HCEC 1CT (cell line): Measurements from ENCODE around the gene ABHD17A.

Experiments
- DNase-seq: peaks from one replicate; pipeline ENCODE4 v3.0.0-alpha.2; 2017

ABHD17A gene

DNA sequence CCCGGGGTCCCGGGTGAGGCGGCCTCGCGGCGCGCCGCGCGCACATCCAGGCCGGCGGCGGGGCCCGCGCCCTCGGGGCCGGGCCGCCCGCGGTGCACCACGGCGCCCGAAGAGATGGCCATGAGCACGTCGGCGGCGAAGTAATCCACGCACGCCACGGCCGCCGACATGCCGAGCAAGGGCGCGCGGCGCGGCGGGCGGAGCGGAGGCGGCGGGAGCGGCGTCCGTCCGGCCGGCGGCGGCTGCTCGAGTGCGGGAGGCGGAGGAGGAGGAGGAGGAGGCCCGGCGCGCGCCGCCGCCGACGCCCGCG, 22.0 kb downstream of the ABHD17A start, which contains the start of gene KLF16:
Gene KLF16, minus strand, starts transcription at position 252 of the 310 bp plus-strand sequence. Its CDS starts 82 bp downstream, at position 170.
- no peak for DNase-seq

DNA sequence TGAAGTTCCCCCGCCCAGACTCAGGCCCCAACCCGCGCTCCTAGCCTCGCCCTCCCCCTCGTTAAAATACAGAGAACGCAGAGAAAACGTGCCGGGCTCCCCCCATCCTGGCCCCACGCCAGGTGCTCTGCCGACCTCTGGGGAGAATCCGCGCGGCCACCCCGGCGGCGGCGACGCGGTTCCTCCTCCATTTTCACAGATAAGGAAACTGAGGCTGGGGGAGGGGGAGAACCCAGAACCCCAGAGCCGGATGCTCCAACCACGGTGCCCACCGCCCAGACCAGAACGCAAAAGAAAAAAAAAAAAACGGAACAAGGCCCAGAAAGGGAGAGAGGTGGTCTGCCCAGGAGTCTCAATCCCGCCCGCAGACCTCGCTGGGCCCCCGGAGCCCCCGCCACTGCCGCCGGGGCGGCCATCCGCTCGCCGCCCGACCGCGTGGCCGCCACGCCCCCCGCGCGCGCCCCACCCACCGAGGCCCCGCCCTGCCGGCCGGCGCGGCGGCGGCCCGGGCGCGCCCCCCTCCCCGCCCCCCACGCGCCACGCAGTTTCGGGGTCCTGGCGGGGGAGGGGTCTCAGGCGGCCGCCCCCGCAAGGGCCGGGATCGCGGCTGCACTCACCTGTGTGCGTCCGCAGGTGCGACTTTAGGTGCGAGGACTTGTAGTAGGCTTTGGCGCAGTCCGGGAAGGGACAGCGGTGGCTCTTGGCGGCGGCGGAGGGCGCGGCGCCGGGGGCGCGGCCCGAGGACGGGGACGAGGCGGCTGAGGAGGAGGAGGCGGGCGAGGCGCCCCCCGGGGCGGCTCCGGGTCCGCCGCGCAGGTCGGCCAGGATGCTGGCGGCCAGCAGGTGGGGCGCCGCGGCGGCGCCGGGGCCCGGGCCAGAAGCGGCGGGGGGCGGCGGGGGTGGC, 22.6 kb downstream of the ABHD17A start:
- no peak for DNase-seq

DNA sequence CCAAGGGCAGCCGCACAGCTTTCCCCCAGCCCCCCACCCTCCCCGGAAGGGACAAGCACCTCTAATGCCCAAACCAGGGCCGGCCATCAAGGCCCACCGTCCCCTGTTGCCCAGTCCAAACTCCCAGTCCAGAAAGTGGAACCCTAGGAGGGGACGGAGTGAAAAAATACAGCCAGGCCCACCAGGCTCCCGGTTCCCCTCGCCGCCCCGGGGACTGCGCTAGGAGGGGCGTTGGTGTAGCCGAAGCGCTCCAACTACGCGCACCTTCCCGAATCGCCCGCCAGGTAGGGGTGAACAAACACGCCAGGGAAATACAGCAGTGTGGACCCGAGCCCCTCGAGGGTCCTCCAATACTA, 23.2 kb downstream of the ABHD17A start:
- DNase-seq = no peak

DNA sequence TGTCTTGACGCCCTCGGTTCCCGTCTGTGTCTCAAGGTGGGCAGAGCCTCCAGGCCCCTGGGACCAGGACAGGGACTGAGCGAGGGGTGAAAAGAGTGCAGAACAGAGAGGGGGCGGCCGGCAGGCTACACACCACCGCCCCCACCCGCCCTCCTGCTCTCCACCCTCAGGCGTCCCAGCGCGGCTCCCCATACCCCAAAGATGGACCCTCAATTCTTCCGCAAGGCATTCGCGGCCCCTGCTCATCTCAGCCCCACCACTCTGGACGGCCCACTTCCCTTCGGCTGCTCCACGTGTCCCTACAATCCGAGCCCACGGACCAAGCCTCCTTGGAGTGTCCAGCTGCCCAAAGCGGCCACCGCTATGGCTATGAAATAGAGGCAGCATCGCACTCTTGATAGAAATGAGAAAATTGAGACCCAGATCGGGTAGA, 23.7 kb downstream of the ABHD17A start:
- DNase-seq = no peak

DNA sequence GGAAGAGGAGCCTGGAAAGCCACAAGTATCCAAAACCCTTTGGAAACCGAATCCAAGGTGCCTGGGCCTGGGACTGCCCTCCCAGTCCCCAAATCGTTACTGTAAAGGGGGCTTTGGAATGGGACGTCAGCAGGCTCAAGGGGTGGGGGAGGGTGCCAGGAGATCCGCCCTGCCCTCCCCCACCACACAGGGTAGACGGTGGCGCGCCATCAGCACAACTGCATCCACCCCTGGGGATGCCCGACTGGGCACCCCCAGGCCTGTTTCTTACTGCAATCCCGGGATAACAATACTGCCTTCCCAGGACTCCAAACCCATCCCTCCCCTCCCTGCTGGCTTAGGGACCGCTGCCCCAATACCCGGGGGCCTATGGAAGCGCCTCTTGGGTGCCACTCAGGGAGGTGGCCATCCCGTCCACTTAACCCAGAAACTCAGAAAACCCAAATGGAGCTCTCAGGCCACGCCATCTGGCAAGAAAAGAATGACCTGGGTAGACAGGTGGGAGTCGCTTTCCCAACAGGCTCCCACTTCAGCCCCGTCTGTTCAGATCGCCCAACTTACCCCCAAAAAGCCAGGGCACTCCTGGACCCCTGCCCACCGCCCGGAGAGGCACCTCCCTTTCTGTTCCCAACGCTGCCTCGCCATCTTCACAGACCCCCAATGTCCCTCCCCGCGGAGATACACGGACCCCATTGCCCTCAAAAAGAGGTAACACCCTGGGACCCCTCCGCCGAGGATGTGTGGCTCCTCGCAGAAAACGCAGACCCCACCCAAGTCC, 24.3 kb downstream of the ABHD17A start:
- DNase-seq = no peak

DNA sequence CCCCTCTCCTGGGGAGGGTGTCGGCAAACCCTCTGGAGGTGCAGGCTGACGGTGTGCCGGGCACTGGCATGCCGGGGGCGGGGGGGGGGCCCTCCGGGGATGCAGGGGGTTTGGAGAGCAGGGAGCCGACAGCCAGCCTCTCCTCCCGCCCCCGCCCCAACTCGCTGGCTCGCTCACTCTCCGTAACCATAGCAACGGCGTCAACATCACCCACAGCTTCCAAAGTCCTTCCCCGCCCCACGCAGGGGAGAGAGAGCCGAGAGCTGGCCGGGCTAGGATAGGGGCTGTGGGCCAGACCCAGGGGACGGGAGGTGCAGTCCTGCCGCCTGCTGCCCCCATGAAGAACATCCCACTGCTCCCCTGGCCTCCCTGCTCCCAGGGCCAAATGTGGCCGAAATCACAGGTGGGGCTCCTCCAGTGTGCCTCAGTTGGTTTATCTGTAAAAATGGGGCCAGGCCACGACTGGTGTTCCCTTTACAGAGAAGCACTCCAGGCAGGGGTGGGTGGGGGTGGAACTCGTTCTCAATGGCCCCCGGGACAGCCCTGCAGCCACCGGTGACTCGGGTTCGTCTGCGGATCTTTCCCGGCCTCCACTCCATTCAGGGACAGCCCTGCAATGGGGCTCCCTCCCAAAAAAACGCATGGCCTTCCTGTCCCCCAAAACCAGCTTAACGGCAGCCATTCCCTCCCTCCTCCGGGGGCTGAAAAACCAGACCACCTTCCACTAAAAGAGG, 25.1 kb downstream of the ABHD17A start:
- peak; percentile 50 for DNase-seq

DNA sequence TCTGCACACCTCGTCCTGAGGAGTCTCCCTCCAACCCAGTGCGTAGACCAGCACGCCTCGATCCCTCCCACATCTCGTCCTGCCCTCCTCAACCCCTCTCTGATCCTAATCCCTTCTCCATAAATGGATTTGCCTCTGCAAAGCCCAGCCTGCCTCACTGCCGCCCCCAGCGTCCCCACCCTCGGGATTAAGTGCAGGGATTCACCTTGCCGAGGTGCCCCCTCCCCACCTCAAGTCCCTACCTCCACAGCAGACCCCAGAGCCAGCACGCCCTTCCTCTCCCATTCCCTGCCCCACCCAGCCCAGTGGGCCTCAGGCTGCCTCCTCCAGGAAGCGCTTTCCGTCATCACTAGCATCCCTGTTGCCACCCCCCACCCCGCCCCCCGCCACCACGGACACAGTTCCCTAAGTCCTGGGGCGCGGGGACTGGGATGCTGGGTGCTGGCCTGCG, 25.9 kb downstream of the ABHD17A start:
- DNase-seq = no peak

DNA sequence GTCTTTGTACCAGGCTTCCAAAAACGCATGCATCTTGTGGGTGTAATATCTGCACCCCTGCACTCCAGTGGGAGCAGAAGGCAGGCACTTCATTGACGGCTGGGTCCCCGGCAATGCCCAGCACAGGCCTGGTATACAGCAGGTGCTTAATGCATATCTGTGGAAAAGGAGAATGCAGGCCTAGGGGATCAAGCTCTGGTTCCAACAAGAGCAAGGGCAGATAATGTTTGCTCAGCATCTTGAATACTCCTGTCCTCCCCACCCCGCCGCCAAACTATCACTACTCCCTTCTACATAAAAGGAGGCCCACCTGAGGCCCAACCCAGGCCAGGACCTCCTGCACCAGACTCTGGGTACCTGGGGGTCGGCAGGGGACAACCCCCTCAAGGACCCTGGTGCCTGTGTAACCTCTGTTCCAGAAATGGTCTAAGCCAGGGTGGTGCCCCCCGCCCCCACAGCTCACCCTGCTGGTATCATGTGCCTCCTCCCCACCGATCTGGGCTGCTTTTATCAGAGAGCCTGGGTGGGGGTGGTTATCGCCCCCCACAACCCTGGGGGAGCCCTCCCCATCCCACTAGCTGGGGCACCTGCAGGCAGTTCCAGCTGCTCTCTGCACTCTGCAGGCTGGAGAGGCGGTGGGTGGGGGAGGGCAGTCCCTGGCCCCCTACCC, 26.7 kb downstream of the ABHD17A start:
- no peak for DNase-seq

DNA sequence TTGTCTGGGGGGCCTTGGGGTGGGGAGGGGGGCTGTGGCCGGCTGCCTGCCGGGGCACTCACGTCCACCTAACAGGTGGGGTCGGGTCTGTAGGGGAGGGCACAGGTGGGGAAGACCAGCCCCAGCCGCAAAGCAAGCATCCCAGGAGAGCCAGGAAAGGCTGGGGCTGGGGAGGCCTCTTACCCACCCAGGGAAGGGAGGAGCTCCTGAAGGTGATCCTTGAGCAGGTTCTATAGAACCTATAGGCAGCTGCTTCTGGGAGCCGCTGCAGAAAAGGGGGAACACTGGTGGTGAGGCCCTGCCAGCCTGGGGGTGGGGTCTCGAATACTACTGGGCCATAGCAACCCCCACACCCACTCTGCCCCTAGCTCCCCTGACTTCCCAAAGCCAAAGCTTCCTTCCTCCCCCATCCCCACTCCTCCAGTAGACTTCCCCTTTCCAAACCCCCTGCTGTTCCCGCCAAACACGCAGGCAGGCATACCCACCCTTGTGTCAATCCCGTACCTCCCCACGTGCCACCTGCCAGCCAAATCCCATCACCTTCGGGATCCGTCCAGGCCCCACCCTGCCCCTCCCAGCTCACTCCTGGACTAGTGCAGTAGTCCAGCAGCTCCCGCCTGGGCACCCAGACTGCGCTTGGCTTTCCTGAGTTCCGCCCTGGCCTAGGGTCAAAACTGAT, 27.5 kb downstream of the ABHD17A start:
- DNase-seq = no peak

DNA sequence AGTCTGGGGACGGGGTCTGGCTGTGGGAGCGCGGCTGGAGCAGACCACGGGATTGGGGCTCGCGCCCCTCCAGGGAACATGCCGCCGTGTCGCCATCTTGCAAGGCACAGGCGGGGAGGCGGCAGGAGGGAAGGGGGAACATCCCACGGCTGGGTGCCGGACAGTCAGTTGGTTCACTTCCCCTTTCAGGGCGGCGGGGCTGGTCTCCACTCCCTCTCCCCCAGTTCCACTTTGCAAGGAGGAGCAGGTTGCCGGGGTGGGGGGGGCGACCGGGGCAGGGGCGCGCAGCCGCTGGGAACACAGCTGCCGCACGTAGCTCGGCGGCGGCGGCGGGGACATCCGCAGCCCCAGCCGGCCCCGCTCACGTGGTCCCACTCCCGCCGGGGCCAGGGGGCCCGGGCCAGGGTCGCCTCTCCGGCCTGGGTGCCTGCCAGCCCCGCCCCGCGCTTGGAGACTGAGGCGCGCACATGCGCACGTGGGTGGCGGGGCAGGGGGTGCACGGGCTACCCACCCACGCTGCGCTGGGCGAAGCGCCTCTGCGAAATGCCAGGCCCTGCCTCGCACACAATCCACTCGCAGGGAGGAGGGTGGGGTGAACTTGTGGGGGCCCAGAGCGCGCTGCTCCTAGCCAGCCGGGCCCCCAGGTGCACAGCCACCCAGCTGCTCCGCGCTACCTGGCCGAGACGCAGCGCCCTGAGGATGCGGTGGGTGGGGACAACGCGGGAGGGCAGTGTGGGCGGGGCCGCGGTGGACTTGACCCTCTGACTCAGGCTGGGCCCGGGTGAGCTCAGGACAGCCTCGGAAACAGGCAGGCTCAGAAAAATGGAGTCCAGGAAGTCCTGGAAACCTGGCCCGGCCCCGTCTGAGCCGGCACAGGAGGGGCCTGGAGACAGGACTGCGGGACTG, 28.3 kb downstream of the ABHD17A start:
- peak; percentile 83 for DNase-seq

DNA sequence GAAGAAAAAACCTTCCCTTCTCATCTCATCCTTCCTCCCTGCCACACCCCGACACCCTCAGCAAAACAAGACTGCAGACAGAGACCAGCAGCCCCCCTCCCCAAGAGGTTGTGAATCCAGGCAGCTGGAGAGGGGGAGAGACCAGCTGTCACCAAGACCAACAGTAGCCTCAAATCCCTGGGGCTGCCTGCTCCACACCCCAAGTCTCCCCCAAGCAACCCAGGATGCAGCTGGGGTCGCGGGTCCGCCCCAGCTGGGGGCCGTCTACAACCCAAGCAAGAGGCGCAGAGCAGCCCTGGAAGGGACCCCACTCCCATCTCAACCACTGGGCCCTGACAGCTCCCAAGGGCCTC, 29.0 kb downstream of the ABHD17A start:
- DNase-seq = no peak

DNA sequence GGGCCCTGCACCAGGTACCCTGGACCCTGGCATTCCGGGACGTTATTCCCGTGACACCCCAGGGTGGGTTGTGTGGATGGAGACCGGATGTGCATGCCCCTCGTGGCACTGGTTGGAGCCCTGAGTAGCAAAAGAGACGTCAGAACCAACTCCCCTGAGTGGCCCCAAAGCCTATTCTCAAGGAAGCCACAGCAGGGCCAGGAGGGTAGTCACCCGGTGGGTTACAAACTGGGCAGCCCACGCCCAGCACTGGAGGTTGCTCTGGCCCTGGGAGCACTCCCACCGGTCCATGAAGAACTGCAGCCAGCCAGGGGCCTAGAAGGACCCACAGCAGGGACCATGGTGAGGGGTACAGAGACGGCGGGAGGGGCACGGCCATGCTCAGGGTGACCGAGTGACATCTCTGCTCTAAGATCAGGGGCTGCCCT, 29.5 kb downstream of the ABHD17A start:
- no peak for DNase-seq

DNA sequence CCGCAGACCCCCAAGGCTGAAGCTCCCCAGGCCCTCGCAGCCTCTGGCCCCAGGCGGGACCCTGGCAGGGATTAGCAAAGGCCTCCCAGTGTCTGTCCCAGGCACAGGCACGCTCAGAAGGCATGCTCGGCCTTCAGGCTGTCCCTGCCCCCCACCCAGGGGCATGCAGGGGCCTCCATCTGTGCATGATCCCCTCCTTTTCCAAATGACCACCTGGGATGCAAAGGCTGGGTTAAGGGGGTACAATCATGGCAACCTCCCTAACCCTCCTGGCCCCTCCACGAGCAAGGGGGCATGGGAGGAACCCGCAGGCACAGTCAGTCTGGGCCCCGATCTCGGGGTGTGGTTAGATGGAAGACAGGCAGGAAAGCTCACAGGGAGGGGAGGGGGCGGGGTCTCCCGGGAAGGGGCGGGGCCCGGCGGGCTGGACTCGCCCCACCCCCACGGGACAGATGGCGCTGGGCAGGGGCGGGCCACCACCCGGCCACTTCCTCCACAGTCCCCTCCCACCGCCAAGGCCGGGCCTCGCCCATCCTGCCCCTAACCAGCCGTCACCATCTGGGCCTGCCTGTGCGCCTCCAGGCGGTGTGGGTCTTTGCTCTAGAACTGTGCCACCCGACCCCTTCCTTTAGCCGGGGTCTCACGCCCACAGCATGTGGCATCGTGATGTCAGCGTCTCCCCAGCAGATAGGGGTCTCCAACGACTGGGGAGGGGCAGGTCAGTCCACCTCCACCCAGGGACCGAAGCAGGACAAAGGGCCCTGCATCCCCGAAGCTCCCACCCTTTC, 30.1 kb downstream of the ABHD17A start:
- peak; percentile 92 for DNase-seq

DNA sequence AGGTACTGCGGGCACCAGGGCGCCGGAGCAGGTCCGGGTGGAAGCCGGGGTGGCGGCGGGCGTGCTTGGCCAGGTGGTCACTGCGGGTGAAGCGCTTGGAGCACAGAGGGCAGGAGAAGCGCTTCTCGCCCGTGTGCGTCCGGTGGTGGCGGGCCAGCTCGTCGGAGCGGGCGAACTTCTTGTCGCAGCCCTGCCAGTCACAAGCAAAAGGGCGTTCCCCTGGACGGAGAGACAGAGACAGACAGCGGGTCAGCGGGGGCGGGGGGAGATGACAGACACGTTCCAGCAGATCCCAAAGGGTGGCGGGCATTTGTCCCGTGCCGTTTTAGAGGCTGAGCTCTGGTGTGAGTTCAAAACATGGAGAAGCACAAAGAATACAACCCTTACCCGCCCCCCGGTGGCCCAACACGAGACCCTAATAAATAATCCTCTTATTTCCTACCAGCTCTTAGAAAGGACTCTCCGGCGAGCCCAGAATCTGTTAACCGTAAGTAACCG, 30.7 kb downstream of the ABHD17A start:
- DNase-seq = no peak

DNA sequence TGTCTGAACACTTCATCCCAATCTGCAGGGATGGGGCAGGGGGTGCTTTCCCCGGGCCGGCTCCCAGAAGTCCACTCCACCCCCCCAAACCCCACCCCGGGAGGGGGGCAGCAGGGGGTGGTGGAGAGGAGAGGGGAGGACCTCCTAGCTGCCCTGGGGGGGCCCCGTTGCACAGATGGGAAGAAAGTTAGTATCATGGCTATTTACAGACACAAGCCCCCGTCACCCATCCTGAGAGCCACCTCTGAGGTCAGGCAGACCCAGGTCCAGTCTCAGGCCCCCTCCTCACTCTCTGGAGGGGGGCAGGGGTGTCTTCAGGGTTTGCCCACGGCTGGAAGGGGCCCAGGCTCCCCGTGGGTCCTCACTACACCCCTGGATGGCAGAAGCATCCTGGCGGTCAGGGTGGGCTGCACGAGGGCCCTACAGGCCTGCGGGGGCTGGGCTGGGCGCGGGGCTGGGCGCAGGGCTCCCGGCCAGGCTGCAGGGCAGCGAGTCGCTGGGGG, 31.2 kb downstream of the ABHD17A start:
- no peak for DNase-seq

DNA sequence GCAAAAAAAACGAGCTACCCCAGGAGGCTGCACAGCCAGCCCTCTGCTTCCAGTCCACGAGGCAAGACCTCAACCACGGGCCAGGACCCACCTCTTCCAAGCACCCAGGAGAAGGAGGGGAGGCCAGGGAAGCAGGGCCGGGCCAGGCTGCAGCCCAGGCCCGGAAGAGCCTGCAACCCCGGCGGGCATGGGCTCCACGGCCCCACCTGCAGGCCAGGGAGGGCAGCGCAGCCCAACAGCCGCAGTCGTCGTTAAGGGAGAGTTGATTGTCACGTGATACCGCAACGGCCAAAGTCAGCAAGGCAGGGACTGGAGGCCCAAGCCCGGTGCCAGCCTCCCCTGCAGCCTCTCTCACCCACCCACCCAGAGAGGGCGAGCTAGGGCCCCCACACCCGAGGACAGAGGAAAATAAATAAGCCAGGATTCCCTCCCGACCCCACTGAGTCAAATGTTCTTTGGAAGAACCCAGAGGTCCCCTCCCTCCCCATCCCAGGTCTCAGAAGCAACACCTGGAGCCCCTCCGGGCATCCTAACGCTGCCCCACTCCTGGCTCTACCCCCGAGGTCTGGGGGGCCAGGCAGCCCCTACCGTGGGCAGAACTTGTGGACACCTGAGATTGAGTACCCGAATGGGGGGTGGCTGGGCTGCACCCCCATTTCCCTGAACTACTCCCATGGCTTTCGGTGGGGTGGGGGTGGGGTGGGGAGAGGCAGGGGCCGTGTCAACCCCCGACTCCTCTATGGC, 31.8 kb downstream of the ABHD17A start:
- peak; percentile 41 for DNase-seq

DNA sequence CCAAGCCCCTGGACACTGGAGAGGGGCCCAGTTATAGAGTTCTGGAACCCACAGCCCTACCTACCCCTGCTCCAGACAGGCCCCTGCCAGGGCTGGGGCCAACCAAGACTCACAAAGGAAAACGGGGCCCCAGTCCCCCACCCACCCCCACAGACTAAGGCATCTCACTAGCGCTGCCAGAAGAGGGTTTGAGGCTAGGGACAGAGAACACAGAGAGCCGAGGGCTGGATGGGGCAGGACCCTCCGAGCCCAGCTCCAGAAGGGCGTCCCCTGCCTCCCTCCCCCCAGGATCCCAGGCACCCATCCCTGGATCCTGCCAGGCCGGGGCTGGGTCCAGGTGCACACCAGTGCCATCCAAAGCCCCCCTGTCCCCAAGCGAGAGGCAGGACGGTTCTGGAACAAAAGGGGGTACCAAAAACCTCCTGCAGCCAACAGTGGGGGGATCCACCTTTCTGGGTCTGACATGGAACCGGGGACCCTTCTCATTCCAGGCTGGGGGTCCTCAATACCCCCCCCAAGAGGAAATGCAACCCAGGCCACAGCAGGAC, 32.6 kb downstream of the ABHD17A start:
- DNase-seq = no peak

DNA sequence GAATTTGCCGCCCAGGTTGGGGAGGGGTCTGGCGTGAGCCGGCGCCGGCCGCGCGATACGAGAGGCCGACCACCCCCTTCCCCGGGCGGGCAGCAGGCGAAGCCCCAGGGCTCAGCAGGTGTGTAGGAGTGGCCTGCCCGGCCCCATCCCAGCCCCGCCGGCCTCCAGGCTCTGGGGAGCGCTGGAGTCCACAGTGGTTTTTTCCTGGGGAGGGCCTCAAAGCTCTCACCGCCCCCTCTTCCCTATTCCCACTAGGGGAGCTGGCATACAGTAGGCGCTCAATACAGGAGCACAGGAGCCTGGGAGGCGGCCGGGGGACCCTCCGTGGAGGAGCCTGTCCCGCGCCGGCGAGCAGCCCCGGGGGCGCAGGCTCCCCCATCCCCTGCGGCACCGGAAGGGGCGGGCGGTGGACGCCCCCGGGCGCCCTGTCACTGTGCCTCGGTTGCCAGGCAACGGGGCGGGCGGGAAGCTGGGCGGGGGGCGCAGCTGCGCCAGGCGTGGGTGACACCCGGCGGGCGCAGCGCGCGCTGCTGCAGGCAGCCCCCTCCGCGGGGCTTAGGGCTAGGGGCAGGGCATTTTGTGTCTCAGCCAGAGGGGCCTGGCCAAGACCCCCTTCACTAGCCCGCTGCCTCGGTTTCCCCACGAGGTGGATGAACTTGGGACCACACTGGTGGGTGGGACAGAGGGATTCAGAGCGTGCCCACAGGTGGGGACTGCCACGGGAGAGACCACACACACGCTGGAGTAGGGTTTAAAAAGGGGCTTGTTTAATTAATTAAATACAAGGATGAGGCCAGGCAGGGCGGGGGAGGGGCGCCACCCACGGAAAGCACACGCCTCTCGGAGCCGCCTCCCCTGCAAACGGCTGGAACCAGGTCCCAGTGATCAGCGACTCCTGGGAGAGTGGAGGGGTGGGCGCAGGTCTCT, 33.4 kb downstream of the ABHD17A start:
- DNase-seq = no peak
